Stimulated activated CD8-positive, alpha-beta memory T cell treated with anti-CD3 and anti-CD28 coated beads, Interleukin-4, amount 100 ng/mL, for 4 hours (primary cell): Measurements from ENCODE around the gene SMIM38.

Source experiments
- DNase-seq, 2 donors: peaks; one replicate each; pipeline ENCODE4 v3.0.0-alpha.2; 2020; ENCODE audit warnings: low read depth in 2 of 2, low spot score in 1 of 2

SMIM38 gene

DNA sequence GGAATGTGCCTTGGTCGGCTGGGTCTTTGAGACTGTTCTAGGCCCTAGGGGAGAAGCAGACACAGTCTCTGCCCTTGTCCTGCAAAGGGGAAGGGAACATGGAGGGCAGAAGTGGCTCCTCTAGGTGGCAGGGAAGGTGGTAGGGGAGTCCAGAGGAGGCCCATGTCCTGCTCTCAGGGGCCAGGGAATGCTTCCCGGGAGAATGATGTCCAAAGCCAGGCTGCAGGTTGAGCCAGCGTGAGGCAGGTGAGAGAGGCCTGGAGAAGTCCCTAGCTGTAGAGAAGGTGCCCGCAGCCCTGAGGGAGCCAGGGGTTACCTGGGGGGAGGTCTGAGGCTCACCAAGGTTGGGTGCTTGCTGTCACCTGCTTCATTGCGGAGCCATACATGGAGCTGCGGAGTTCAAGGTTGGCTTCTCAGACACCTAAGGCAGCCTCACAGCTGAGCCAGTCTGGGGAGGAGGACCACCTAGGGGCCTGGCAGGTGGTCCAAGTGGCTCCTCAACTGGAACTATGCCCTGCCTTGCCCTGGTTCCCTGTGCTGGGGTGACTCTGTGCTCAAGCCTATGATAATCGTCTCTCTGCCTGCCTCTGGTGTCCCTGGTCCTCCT is 46.1 kb downstream of the SMIM38 start:
- no peak for DNase-seq

DNA sequence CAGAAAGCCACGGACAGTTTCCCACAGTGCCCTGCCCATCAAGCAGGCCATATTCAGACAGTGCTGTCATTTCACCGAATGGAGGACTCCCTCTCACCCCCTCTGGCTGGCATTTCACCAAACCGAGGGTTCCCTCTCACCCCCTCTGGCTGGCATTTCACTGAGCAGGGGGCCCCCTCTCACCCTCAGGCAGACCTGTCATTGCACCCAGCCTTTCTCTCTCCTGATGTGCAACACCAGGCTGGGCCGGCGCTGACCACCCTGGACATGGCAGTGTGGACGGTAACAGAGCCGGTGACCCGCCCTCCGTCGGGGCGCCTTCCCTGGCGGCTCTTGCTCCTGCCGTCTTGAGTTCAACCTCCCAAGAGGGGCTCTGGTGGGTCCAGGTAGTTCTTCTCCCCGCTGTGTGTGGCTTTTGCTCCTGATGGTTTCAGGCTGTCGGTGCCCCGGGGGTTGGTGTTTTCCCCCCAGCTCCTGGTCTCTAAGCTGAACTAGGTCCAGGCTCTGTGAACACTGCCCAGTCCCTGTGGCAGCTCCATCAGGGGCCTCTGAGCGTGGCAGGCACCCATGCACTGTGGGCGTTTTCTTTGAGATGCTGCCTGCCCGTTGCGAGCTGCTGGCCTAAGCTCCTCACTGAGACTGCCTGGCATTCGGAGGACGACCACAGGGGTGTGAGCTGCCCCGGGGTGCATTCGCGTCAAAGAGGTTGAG is 46.9 kb downstream of the SMIM38 start:
- no peak for DNase-seq

DNA sequence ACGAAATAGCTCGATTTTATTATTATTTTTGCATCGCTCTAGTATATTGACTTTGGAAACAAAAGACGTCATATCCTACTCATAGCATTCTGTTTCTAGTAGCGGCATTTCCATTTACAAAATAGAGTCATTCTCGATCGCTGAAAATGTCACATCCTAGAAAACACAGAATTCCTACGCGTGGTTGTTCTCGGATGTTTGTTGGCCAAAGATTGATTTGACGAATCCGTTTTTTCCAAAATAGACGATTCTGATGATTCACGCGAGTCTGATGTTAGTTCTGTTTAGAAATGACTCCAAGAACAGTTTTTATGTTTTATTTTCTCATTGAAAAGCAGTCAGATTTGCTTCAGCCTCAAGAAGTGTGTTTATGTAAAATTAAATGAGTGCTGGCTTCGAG is 47.6 kb downstream of the SMIM38 start:
- DNase-seq = no peak

DNA sequence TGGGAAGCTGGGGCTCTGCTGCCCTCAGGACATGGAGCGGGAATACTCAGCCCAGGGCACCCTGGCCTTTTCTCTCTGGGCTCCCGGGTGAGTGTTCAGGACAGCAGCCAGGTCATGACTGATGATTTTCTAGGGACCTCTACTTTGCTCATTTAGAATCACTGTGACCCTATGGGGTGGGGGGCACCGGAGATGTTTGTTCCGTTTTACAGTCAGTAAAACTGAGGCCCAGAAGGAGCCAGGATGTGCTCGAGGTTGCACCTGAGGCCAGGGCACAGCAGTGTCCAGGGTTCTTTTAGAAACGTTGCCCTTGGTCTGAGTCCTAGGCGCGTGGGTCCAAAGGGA is 48.1 kb downstream of the SMIM38 start:
- DNase-seq = no peak

DNA sequence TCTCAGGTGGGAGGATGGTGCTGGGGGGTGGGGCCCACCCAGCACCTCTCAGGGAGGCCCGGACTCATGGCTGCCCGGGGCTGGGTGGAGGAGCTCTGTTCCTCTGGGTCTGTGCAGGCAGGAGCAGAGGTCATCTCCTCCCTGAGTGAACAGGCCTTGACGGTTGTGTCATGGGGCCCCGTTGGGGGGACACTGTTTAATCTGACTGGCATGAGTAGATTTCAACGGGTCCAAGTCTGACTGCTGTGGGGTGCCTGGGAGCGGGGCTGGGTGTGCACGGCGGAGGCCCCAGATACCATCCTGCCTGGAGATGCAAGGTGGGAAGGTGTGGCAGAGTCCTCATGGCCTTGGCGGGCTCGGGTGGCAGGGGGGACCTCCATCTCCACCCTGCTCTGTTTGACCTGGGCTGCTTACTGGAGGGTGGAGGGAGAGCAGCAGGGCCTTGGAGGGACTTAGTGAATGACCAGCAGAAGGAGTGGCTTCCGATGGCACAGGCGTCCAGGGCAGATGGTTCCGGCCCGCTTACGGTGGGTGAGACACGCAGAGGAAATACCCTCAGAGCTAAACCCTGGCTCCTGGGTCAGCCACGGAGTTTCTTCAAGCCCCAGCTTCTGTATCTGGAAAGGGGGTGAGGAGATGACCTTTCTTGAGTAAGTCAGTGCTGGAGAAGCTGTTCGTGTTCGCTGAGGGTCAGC is 48.7 kb downstream of the SMIM38 start:
- no peak for DNase-seq

DNA sequence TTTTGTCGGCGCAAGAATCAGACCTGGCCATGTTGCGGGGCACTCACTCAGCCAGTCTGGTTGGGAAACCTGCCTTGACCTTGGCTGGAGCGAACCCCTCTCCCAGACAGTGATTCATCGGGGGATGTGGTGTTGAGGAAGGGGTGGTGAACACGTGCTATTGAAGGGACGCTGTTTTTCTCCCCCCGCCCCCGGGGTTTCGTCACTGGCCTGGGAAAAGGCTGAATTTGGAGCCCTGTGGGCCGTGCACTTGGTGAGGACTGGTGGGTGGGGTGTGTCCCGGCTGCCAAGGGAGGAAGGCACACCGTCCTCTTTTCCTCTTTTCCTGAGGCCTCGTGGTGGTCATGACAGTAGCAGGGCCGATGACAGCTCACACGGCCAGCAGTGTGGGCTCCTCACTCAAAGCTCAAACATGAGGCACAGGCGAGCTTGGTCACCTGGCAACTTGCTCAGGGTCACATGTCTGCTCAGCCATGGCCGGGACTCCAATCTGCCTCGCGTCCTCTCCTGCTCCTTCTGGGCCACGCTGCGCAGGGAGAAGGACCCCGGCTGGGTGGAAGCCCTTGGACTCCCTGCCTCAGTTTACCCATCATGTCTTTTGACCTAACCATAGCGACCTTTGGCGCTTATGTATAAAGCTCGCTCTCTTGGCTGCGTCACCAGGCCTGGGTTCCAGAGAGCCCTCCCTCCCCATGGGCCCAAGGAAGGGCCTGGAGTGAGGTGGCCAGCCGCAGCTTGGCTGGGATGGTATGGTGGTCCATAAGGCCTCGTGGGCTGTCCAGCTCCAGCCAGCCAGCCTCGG is 49.4 kb downstream of the SMIM38 start:
- DNase-seq = no peak
